NB4 (cell line): Measurements from ENCODE around the gene CDK17.

Source experiments
- DNase-seq: peaks from one replicate; pipeline ENCODE4 v3.0.0; 2010; ENCODE audit warnings: low read depth
- H3K4me3 ChIP-seq: one replicate; pipeline ENCODE4 v1.5.1; 2011; ENCODE audit warnings: mild to moderate bottlenecking, low read depth, low read length, moderate library complexity
- MAX ChIP-seq: IDR thresholded peaks from 2 replicates; pipeline ENCODE4 v1.6.1; 2011; ENCODE audit warnings: low read depth, low read length
- MYC ChIP-seq: IDR thresholded peaks from 2 replicates; pipeline ENCODE4 v1.6.1; 2011; ENCODE audit warnings: low read depth, low read length
- POLR2A ChIP-seq: IDR thresholded peaks from 2 replicates; pipeline ENCODE4 v1.6.1; 2011; ENCODE audit warnings: mild to moderate bottlenecking; ENCODE audit not compliant: insufficient read length; ENCODE audit errors: extremely low read depth
- TF ChIP-seq, protein P1 (sequence below): IDR thresholded peaks from one replicate; pipeline ENCODE4 v1.5.1; 2012; ENCODE audit warnings: low read depth, low read length

The CDK17 gene

DNA sequence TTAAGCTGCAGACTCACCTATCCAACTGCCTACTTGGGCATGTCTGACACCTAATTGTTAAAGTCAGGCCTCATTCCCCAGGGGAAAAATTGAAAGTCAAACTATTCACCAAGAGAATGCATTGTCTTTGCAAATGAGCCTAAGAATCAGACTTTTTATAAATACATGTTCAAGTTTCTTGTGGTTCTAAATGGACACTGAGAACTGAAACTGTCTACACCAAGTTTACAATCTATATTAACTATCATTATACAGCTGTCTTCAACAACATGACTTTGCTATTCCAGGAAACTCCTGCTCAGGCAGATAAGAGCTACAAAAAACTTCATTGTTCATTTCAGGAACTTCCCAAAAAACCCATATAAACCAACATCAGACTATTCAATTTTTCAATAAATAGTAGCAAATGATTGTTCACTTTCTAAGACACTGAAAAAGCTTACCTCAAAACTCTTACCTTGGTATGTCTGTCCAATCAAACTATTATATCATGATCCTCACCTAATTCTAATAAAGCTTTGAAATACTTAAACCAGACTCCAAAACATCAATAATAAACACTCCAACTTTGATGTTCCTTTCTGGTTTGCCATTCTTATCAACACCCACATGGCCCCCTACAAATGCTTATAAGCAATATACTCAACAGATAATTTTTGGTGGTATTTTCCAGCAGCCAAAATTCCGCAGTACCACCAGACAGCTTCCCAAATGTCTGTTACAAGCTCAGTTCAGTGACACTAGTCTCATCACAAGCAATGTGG, 24.2 kb downstream of the CDK17 start:
- no peak overlapping the region for H3K4me3 ChIP-seq
- DNase-seq, result no peak
- TF ChIP-seq MYC, result no peak
- no peak for TF ChIP-seq POLR2A
- TF ChIP-seq MAX, result no peak
- TF ChIP-seq, protein P1, sequence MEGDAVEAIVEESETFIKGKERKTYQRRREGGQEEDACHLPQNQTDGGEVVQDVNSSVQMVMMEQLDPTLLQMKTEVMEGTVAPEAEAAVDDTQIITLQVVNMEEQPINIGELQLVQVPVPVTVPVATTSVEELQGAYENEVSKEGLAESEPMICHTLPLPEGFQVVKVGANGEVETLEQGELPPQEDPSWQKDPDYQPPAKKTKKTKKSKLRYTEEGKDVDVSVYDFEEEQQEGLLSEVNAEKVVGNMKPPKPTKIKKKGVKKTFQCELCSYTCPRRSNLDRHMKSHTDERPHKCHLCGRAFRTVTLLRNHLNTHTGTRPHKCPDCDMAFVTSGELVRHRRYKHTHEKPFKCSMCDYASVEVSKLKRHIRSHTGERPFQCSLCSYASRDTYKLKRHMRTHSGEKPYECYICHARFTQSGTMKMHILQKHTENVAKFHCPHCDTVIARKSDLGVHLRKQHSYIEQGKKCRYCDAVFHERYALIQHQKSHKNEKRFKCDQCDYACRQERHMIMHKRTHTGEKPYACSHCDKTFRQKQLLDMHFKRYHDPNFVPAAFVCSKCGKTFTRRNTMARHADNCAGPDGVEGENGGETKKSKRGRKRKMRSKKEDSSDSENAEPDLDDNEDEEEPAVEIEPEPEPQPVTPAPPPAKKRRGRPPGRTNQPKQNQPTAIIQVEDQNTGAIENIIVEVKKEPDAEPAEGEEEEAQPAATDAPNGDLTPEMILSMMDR, result no peak

- no peak overlapping the region for H3K4me3 ChIP-seq
- no peak for TF ChIP-seq MAX
- TF ChIP-seq MYC, result no peak
- TF ChIP-seq POLR2A, result no peak
- TF ChIP-seq, protein P1, result no peak
- no peak for DNase-seq
These were observed 25.1 kb downstream of the CDK17 start for GRCh38 chr12:96375170-96375569.

DNA sequence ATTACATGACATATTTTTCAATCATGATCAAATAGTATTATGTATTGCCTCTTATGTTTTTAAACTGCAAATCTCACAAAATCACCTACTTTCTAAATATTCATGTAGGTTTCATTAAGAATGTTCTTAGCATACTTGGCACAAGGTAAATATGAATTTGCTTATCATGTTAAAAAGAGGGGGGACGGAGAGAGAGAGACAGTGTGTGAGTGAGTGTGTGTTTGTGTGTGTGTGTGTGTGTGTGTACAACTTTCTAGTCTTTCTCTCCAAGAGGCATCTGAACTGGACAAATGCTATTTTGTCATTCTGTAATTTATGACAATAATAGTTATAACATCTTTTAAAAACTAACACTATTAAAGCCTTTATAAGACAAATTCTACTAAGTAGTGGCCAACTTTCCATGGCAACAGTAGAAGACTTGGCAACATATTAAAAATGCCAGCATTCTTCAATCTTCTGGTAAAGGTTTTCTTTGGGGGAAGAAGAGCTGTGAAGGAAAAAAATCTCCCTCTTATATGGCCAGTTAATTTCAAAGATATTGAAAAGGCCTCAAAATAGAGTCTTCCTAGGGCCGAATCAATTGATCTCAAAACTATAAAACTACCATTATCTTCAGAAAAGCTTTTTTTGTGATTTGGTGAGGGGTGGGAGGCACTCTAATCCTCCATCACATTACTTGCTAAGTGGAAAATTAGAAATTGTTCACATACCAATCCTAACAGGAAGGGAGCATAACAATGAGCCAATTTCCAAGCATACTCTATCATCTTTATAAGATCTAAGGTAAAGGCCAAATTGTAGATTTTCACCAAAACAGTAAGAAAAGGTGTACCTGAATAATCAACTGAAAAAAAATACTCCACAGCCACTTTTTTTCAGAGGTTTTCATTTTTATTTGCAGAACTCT, 28.2 kb downstream of the CDK17 start:
- no peak overlapping the region for H3K4me3 ChIP-seq
- no peak for TF ChIP-seq MAX
- TF ChIP-seq MYC, result no peak
- TF ChIP-seq, protein P1, result no peak
- TF ChIP-seq POLR2A, result no peak
- no peak for DNase-seq

- TF ChIP-seq POLR2A (no peak), MYC (no peak), MAX (no peak)
- TF ChIP-seq, protein P1, result no peak
- H3K4me3 ChIP-seq, result no peak overlapping the region
- no peak for DNase-seq
These were observed 29.0 kb downstream of the CDK17 start for GRCh38 chr12:96371138-96371789.

- TF ChIP-seq, protein P1, result no peak
- no peak for TF ChIP-seq POLR2A
- TF ChIP-seq MYC, result no peak
- TF ChIP-seq MAX, result no peak
- H3K4me3 ChIP-seq, result no peak overlapping the region
- DNase-seq, result no peak
These were observed 31.6 kb downstream of the CDK17 start for GRCh38 chr12:96368687-96369086.
